Hepatocyte (in vitro differentiated cells): ENCODE data around the gene ITGB8.

Experiments
- EZH2 ChIP-seq: fragments of 200-600 bp; sonication (generic); IDR thresholded peaks from 2 replicates; pipeline ENCODE4 v1.6.1; 2016; ENCODE audit warnings: antibody characterized with exemption, mild to moderate bottlenecking, borderline replicate concordance
- TF ChIP-seq, protein P1 (sequence below): fragments of 200-600 bp; sonication (generic); IDR thresholded peaks from 2 replicates; pipeline ENCODE4 v1.5.1; 2016; ENCODE audit warnings: antibody characterized with exemption, mild to moderate bottlenecking; ENCODE audit not compliant: poor library complexity

- TF ChIP-seq, protein P1, sequence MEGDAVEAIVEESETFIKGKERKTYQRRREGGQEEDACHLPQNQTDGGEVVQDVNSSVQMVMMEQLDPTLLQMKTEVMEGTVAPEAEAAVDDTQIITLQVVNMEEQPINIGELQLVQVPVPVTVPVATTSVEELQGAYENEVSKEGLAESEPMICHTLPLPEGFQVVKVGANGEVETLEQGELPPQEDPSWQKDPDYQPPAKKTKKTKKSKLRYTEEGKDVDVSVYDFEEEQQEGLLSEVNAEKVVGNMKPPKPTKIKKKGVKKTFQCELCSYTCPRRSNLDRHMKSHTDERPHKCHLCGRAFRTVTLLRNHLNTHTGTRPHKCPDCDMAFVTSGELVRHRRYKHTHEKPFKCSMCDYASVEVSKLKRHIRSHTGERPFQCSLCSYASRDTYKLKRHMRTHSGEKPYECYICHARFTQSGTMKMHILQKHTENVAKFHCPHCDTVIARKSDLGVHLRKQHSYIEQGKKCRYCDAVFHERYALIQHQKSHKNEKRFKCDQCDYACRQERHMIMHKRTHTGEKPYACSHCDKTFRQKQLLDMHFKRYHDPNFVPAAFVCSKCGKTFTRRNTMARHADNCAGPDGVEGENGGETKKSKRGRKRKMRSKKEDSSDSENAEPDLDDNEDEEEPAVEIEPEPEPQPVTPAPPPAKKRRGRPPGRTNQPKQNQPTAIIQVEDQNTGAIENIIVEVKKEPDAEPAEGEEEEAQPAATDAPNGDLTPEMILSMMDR, result no peak
- no peak for TF ChIP-seq EZH2
These were observed 17.0 kb downstream of the ITGB8 start for GRCh38 chr7:20347680-20348079.
